ENCODE results near the gene NCLN.
"Not testable (repeated sequence)": the region's sequence is repeated elsewhere in the genome, so short reads cannot be mapped to it uniquely, and the experiment has no call there.

Gene NCLN

DNA sequence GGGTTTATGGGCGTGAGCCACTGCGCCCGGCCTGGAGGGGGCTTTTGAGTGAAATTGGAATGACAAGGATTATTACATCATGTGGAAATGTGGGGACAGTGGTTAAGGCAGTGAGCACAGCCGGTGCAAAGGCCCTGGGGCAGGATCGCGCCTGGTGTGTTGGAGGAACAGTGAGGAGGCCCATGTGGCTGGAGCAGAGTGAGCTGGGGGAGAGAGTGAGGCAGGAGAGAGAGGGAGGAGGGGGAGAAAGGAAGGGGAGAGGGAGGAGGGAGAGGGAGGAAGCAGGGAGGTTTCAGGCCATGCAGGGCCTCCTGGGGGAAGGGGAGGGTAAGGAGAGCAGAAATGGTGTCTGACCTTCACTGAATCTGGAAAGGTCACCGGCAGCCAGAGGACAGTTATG is 27.4 kb downstream of the NCLN start:
- peaks cover 18% of the 10 kb centered on the region for H3K36me3 ChIP-seq
- no peaks in the 10 kb centered on the region for H3K27me3 ChIP-seq
- peaks cover 8 to 10% of the 10 kb centered on the region in 2 experiments for H3K4me1 ChIP-seq (ENCODE audit: control insufficient read depth in 1 of 2, insufficient read depth in 1 of 2, low read depth in 1 of 2, low read length in 1 of 2)
- no peaks in the 10 kb centered on the region for H3K9me3 ChIP-seq
- H3K27ac ChIP-seq = no peak overlapping the region
- H3K4me3 ChIP-seq (ENCODE audit: low read depth in 1 of 2, low read length in 1 of 2) = no peak overlapping the region
- TF ChIP-seq, protein P1, sequence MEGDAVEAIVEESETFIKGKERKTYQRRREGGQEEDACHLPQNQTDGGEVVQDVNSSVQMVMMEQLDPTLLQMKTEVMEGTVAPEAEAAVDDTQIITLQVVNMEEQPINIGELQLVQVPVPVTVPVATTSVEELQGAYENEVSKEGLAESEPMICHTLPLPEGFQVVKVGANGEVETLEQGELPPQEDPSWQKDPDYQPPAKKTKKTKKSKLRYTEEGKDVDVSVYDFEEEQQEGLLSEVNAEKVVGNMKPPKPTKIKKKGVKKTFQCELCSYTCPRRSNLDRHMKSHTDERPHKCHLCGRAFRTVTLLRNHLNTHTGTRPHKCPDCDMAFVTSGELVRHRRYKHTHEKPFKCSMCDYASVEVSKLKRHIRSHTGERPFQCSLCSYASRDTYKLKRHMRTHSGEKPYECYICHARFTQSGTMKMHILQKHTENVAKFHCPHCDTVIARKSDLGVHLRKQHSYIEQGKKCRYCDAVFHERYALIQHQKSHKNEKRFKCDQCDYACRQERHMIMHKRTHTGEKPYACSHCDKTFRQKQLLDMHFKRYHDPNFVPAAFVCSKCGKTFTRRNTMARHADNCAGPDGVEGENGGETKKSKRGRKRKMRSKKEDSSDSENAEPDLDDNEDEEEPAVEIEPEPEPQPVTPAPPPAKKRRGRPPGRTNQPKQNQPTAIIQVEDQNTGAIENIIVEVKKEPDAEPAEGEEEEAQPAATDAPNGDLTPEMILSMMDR (IDR thresholded peaks at IDR 0.05) = no peak

DNA sequence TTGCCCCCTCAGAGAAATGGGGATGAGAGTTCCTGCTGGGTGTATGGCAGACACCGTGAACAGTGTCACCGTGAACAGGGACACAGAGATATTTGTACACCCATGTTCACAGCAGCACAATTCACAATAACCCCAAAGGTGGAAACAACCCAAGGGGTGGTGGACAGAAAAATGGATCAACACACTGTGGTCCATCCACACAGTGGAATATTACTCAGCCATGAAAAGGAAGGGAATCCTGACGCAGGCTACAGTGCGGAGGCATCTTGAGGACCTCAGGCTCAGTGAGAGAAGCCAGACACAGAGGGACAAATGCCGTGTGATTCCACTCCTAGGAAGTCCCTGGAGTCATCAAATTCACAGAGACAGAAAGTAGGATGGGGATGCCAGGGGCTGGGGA is 31.1 kb downstream of the NCLN start:
- no peak overlapping the region for H3K4me3 ChIP-seq (ENCODE audit: low read depth in 1 of 2, low read length in 1 of 2)
- TF ChIP-seq, protein P1 (IDR thresholded peaks at IDR 0.05) = no peak
- no peak overlapping the region for H3K27ac ChIP-seq
- H3K27me3 ChIP-seq = peaks cover 9% of the 10 kb centered on the region
- no peaks in the 10 kb centered on the region for H3K4me1 ChIP-seq (ENCODE audit: control insufficient read depth in 1 of 2, insufficient read depth in 1 of 2, low read depth in 1 of 2, low read length in 1 of 2)
- no peaks in the 10 kb centered on the region for H3K9me3 ChIP-seq
- H3K36me3 ChIP-seq = peaks cover 3% of the 10 kb centered on the region

DNA sequence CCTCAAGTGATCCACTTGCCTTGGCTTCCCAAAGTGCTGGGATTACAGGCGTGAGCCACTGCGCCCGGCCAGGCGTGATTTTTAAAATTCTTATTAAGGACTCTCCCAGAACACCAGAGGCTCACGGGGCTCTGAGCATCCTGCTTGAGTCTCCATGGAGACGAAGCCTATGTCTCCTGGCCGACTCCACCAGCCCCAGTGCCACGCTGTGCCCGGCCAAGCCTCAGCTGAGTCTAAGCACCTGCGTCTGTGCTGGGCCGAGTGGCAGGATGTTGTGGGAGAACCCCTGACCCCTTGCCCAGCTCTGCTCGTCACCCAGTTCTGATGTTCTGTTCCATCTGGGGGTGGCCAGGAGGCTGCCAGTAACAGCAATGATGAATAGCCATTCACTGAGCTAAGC is 34.8 kb downstream of the NCLN start:
- Histone ChIP-seq H3K4me3 (ENCODE audit: low read depth in 1 of 2, low read length in 1 of 2) (no peak overlapping the region), H3K36me3 (no peaks in the 10 kb centered on the region), H3K4me1 (ENCODE audit: control insufficient read depth in 1 of 2, insufficient read depth in 1 of 2, low read depth in 1 of 2, low read length in 1 of 2) (peaks cover 0 to 3% of the 10 kb centered on the region in 2 experiments), H3K27me3 (peaks cover 45% of the 10 kb centered on the region), H3K27ac (no peak overlapping the region), H3K9me3 (no peaks in the 10 kb centered on the region)
- TF ChIP-seq, protein P1 (IDR thresholded peaks at IDR 0.05) = no peak

DNA sequence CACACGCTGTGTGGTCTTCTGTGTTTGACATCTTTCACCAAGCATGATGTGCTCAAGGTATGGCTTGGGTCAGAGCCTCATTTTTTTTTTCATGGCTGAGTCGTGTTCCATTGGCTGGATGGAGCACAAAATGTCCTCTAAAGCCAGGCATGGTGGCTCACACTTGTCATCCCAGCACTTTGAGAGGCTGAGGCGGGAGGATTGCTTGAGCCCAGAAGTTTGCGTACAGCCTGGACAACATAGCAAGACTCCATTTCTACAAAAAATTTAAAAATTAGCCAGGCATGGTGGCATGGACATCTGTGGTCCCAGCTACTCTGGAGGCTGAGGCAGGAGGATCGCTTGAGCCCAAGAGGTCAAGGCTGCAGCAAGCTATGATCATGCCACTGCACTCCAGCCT is 35.8 kb downstream of the NCLN start:
- H3K36me3 ChIP-seq; H3K4me1 ChIP-seq (ENCODE audit: control insufficient read depth in 1 of 2, insufficient read depth in 1 of 2, low read depth in 1 of 2, low read length in 1 of 2); H3K27ac ChIP-seq; H3K4me3 ChIP-seq (ENCODE audit: low read depth in 1 of 2, low read length in 1 of 2); H3K9me3 ChIP-seq: not testable (repeated sequence)
- H3K27me3 ChIP-seq = peaks cover 55% of the 10 kb centered on the region

DNA sequence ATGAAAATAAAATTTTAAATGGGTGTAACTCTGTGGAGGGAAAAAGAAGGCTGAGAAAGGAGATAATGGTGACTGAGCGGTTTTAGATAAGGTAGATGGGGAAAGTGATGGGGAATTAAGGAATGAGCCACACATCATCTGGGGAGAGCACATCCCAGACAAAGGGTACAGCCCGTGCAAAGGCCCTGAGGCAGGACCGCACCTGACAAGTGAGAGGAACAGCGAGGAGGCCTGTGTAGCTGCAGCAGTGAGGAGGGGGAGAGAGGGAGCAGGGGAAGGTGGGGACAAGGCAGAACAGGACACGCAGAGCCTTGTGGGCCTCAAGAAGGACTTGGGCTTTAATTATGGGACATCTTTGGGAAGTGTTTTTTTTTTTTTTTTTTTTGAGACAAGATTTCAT is 37.0 kb downstream of the NCLN start:
- TF ChIP-seq, protein P1 (IDR thresholded peaks at IDR 0.05) = no peak
- Histone ChIP-seq H3K9me3 (no peaks in the 10 kb centered on the region), H3K27me3 (peaks cover 66% of the 10 kb centered on the region)

DNA sequence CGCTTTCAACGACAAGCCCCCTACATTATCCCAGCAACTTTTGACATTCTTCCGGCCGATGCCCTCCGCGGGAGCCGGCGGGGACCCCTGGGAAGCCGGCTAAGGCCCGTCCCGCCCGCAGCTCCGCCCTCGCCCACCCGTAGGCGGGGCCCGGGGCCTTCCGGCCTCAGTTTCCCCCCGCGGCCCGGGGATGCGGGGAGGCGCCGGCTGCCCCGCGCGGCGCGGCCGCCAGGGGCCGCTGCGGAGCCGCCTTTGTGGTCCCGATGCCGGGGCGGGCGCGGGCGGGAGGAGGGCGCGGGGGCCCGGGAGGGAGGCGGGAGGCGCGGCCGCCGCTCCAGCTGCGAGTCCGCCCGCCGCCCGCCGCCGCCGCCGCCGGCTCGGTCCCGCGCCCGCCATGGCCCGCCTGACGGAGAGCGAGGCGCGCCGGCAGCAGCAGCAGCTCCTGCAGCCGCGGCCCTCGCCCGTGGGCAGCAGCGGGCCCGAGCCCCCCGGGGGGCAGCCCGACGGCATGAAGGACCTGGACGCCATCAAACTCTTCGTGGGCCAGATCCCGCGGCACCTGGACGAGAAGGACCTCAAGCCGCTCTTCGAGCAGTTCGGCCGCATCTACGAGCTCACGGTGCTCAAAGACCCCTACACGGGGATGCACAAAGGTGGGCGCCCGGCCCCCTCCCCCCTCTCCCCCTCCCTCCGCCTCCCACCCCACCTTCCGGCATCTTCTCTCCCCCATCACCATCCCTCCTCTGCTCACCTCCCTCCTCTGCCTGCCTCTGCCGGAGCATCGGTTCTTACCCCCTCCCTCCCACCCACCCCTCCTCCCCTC is 38.8 kb downstream of the NCLN start, which contains the start of gene CELF5:
Gene CELF5, plus strand, starts transcription at position 316 of the 823 bp plus-strand sequence. Its CDS starts 79 bp downstream, at position 395.
- Histone ChIP-seq H3K4me3 (ENCODE audit: low read depth in 1 of 2, low read length in 1 of 2) (no peak within 1 kb of the TSS), H3K9me3 (no peaks in the 10 kb centered on the region), H3K36me3 (no peaks in the 10 kb centered on the region), H3K27ac (no peak within 1 kb of the TSS), H3K4me1 (ENCODE audit: control insufficient read depth in 1 of 2, insufficient read depth in 1 of 2, low read depth in 1 of 2, low read length in 1 of 2) (peaks cover 0 to 3% of the 10 kb centered on the region in 2 experiments), H3K27me3 (peaks cover 85% of the 10 kb centered on the region)
- TF ChIP-seq, protein P1 (IDR thresholded peaks at IDR 0.05) = peak; percentile 69

More for the DNA sequence above, 37.0 kb downstream of the NCLN start:
- Histone ChIP-seq H3K4me3 (ENCODE audit: low read depth in 1 of 2, low read length in 1 of 2) (no peak overlapping the region), H3K27ac (no peak overlapping the region), H3K36me3 (no peaks in the 10 kb centered on the region), H3K4me1 (ENCODE audit: control insufficient read depth in 1 of 2, insufficient read depth in 1 of 2, low read depth in 1 of 2, low read length in 1 of 2) (peaks cover 0 to 3% of the 10 kb centered on the region in 2 experiments)
